SK-N-MC (cell line): ENCODE results near the gene ARVCF.

Source experiments
- DNase-seq: peaks from one replicate; pipeline ENCODE4 v3.0.0-alpha.2; 2011; ENCODE audit warnings: low read depth, low spot score
- H3K27ac ChIP-seq: fragments of 200-600 bp; sonication (generic); 2 replicates; pipeline ENCODE4 v1.5.1; 2016; ENCODE audit warnings: mixed run types
- H3K36me3 ChIP-seq: fragments of 200-600 bp; sonication (generic); 2 replicates; pipeline ENCODE4 v1.6.1; 2017; ENCODE audit warnings: antibody characterized with exemption, low read length, mixed read lengths; ENCODE audit not compliant: insufficient read depth
- H3K4me3 ChIP-seq: fragments of 200-600 bp; sonication (generic); 2 replicates; pipeline ENCODE4 v1.5.1; 2016
- H3K9ac ChIP-seq: fragments of 200-600 bp; sonication (generic); 2 replicates; pipeline ENCODE4 v1.8.0; 2017; ENCODE audit warnings: mixed run types, mixed read lengths; ENCODE audit not compliant: insufficient read length
- H3K9me3 ChIP-seq: fragments of 200-600 bp; sonication (generic); 2 replicates; pipeline ENCODE4 v1.6.1; 2017; ENCODE audit warnings: low read depth, mild to moderate bottlenecking, antibody characterized with exemption, low read length, moderate library complexity, mixed read lengths
- EZH2 ChIP-seq: fragments of 200-600 bp; sonication (generic); IDR thresholded peaks from one replicate; pipeline ENCODE4 v1.6.1; 2017; ENCODE audit warnings: antibody characterized with exemption
- FOXP2 ChIP-seq: optimal IDR thresholded peaks from 2 replicates; pipeline ENCODE3; 2011; ENCODE audit warnings: mild to moderate bottlenecking, moderate library complexity; ENCODE audit not compliant: insufficient read depth; ENCODE audit errors: extremely low read length, control extremely low read depth
- POLR2AphosphoS5 ChIP-seq: IDR thresholded peaks from 2 replicates; pipeline ENCODE4 v1.6.1; 2012; ENCODE audit warnings: mild to moderate bottlenecking, low read depth, low read length, borderline replicate concordance

The ARVCF gene

GRCh38 chr22:20043057-20043996 lies 26.7 kb upstream of the ARVCF start:
- DNase-seq, result no peak
- H3K4me3 ChIP-seq, result no peak overlapping the region
- TF ChIP-seq POLR2AphosphoS5 (no peak), EZH2 (no peak), FOXP2 (no peak)
- H3K36me3 ChIP-seq, result peaks cover 2% of the 10 kb centered on the region; the same call in 1 of the 2 replicates
- H3K9me3 ChIP-seq, result no peaks in the 10 kb centered on the region
- H3K27ac ChIP-seq, result no peak overlapping the region
- H3K9ac ChIP-seq, result no peak overlapping the region

DNA sequence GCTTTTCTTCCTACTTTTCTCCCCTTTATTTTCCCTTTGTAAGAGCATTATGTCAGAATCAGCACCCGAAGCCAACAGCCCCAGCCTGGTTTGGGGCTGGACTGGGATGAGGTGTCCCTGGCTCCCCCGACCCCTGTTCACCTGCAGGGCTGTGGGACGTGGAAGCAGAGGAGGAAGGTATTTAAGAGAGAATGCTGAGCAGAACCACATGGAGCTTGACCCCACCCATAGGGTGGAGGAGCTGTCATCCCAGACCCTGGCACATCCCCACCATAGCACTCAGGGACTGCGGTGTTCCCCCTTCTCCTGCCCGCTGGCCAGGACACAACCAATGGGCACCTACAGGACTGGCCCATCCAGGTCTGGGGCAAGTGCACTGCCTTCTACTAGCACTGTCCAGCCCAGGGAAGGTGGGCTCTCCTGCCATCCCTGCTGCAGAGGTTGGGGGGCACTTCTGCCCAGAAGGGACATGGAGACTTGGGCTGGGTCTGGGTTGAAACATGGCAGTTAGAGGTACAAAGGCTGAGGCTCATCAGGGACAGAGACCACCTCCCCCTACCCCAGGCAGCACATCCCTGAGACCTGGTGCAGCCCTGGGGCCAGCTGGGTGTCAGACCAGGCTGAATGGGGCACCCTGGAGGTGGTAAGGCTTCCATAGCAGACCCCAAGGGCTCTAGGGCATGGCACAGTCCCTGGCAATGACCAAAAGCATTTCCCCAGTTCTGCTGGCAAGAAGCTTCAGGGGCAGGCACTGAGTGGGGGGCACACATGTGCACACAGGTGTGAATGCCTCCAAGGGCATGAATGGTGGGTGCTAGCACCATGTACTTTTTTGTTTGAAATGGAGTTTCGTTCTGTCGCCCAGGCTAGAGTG lies 23.9 kb upstream of the ARVCF start:
- no peak for TF ChIP-seq FOXP2
- TF ChIP-seq EZH2, result no peak
- no peak for TF ChIP-seq POLR2AphosphoS5
- DNase-seq, result no peak
- H3K36me3 ChIP-seq, result no peaks in the 10 kb centered on the region
- H3K9me3 ChIP-seq, result no peaks in the 10 kb centered on the region
- no peak overlapping the region for H3K4me3 ChIP-seq
- no peak overlapping the region for H3K27ac ChIP-seq
- no peak overlapping the region for H3K9ac ChIP-seq

GRCh38 chr22:20039683-20040325 lies 23.2 kb upstream of the ARVCF start:
- Histone ChIP-seq H3K27ac (no peak overlapping the region), H3K9ac (no peak overlapping the region), H3K36me3 (no peaks in the 10 kb centered on the region), H3K9me3 (no peaks in the 10 kb centered on the region), H3K4me3 (no peak overlapping the region)
- TF ChIP-seq EZH2 (no peak), FOXP2 (no peak), POLR2AphosphoS5 (no peak)
- DNase-seq, result no peak

GRCh38 chr22:20038574-20038973 lies 22.0 kb upstream of the ARVCF start:
- DNase-seq, result no peak
- Histone ChIP-seq H3K9me3 (no peaks in the 10 kb centered on the region), H3K9ac (no peak overlapping the region), H3K36me3 (no peaks in the 10 kb centered on the region), H3K27ac (no peak overlapping the region), H3K4me3 (no peak overlapping the region)
- TF ChIP-seq EZH2 (no peak), POLR2AphosphoS5 (no peak), FOXP2 (no peak)

DNA sequence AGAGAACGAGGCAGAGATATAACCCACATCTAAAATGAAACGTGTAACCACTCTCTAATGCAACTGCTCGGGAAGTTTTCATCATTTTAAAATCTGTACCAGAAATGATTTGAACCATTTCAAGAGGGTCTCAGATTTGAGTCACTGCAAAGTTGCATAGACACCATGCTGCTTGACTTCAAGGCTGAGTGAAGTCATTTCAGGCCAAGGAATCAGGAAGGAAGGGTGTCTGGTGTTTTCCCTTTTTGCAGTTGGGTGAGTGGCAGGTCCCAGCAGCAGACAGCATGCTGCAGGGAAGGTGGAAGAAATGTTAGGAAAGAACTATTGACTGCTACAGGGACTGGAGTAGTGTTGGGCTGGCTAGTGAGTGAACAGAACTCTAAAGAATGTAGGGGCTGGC lies 20.8 kb upstream of the ARVCF start:
- no peak for DNase-seq
- H3K4me3 ChIP-seq, result no peak overlapping the region
- no peaks in the 10 kb centered on the region for H3K9me3 ChIP-seq
- no peaks in the 10 kb centered on the region for H3K36me3 ChIP-seq
- H3K9ac ChIP-seq, result no peak overlapping the region
- no peak overlapping the region for H3K27ac ChIP-seq
- TF ChIP-seq FOXP2, result no peak
- no peak for TF ChIP-seq EZH2
- no peak for TF ChIP-seq POLR2AphosphoS5

DNA sequence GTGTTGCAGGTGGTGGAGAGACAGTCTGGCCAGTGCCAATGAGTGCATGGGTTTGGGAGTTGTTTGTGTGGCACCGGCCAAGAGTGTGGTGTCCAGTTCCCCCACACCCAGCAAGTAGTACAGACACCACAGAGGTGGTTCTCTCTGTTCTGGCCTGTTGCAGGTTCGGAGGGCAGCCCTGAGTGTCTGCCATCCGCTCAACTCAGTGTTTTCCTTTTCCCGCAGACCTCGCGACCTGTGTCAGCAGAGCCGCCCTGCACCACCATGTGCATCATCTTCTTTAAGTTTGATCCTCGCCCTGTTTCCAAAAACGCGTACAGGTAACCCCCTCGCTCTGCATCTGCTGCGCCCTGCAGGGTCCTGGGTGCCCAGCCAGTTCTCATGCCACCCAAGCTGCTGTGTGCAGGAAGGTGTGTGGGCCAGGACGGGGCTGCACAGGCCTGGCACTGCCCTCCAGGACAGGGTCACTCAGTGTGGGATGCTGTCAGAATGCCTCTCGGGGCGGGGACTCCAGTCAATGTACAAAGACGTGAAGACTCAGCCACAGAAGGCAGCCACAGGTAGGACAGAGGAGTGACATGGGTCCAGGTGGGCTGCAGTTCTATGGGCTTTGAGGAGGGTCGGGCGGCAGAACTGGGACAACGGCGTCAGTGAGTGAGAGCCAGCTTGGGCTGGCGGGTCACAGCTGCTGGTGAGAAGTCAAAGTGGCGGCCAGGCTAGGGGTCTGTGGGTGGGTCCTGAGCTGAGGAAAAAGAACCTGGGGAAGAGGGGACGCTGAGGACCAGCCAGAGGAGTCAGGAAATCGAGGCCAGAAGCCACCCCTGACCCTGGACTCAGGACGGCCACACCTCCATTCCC lies 20.1 kb upstream of the ARVCF start:
- Histone ChIP-seq H3K9me3 (no peaks in the 10 kb centered on the region), H3K27ac (no peak overlapping the region), H3K9ac (no peak overlapping the region), H3K4me3 (no peak overlapping the region), H3K36me3 (no peaks in the 10 kb centered on the region)
- no peak for DNase-seq
- TF ChIP-seq EZH2, result no peak

DNA sequence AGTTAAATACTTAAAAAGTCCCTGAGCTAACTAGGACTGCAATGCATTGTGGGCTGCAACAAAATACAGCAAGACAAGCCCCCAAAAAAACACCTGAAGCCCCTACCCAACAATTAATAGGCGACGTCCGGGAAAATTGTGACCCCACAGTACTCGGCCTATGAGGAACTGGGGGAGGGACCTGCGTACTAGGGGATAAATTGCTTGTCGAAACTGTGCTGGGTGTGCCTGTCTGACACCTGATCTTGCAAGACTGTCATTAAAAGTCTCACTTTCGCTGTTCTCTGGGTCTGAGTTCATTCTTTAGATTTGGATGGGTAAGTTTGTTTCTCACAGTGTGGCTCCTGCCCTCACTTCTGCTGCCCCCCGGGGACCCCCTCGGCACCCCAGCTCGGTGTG lies 19.5 kb upstream of the ARVCF start:
- Histone ChIP-seq H3K9ac (no peak overlapping the region), H3K36me3 (no peaks in the 10 kb centered on the region), H3K9me3 (no peaks in the 10 kb centered on the region), H3K4me3 (no peak overlapping the region), H3K27ac (no peak overlapping the region)
- TF ChIP-seq EZH2 (no peak), FOXP2 (no peak), POLR2AphosphoS5 (no peak)
- DNase-seq, result no peak
